HG02678 (cell line): ENCODE results near the gene MACROD2.
"Not testable (repeated sequence)": the region's sequence is repeated elsewhere in the genome, so short reads cannot be mapped to it uniquely, and the experiment has no call there.

Experiments
- ATAC-seq: cut with Tn5 transposase; IDR thresholded peaks from one replicate; pipeline ENCODE4 v1.9.1; 2021; ENCODE audit warnings: mild to moderate bottlenecking, moderate library complexity; ENCODE audit not compliant: unreplicated experiment

MACROD2 gene

GRCh38 chr20:14960831-14961230 lies 965.5 kb downstream of the MACROD2 start:
- ATAC-seq, result no peak

DNA sequence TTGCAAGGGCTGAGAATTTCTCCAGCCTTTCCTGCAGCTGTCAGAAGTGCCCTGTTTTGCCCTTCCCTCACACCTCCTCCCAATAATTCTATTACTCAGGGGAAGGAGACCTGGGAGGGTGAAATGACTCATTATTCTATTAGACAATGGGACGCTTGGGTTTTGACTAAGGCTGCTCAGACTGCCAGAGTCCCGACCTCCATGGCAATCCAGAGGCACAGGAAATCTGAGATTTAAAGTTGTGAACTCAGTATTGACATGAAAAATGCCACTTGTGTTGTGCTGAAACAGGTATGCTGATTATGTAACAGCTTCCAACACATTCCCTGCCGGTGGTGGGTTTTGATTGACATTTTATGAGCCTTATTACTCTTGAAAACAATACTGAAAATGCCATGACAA lies 967.9 kb downstream of the MACROD2 start:
- ATAC-seq, result no peak

- no peak for ATAC-seq
Measured at GRCh38 chr20:14966203-14966602, 970.9 kb downstream of the MACROD2 start.

DNA sequence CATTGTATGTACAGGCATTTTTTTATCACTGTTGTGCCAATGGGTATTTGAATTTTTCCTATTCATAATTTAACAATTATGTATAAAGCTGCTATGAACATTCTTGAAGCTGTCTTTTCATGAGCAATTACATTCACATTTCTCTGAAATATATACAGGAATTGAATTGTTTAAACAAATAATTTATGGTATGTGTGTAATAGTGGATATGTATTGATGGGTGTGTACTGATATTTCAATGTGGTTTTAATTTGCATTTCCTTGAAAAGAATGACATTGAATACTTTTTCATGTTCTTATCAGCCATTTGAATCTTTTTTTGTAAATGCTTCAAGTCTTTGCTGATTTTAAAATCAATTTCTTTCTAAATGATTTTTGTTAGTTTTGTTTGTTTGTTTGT lies 971.5 kb downstream of the MACROD2 start:
- ATAC-seq, result no peak

- no peak for ATAC-seq
Measured at GRCh38 chr20:14972256-14972655, 976.9 kb downstream of the MACROD2 start.

- no peak for ATAC-seq
Measured at GRCh38 chr20:14972690-14973089, 977.4 kb downstream of the MACROD2 start.

DNA sequence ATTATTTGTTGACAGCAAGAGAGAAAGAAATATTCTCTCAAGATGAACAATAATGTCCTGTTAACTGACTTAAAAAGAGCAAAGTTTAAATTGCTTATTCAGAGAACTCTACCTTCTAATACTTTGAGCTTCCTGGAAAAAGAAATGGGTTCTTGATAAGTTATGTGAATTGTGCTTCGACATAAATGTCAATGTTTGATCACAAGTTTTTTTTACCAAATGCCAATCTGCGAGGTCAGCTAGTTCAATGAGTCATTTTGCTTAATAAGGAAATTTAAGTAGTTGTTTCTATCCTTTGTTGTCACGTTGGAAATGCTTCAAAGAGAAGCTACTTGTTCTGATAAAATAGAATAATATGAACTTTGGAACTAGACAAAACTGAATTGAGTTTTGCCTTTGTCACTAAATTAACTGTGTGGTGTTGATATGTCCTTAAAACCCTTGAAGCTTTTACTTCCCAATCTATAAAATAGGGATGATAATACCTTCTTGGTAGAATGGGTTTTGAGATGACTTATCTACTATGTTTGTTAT lies 984.2 kb downstream of the MACROD2 start:
- no peak for ATAC-seq

DNA sequence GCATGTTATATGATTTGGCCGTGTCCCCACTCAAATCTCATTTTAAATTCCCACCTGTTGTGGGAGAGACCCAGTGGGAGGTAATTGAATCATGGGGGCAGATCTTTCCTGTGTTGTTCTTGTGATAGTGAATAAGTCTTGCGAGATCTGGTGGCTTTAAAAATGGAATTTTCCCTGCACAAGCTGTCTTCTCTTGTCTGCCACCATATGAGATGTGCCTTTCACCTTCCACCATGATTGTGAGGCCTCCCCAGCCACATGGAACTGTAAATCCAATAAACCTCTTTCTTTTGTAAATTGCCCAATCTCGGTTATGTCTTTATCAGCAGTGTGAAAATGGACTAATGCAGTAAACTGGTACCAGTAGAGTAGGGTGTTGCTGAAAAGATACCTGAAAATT lies 986.2 kb downstream of the MACROD2 start:
- ATAC-seq, result not testable (repeated sequence)

DNA sequence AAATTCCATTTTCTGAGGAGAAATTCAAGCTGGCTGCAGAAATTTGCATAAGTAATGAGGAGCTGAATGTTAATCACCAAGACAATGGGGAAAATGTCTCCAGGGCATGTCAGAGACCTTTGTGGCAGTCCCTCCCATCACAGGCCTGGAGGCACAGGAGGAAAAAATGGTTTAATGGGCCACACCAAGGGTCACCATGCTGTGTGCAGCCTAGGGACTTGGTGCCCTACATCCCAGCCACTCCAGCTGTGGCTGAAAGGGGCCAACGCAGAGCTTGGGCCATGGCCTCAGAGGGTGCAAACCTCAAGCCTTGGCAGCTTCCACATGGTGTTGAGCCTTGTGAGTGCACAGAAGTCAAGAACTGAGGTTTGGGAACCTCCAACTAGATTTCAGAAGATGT lies 987.0 kb downstream of the MACROD2 start:
- ATAC-seq, result not testable (repeated sequence)

GRCh38 chr20:14984305-14984704 lies 989.0 kb downstream of the MACROD2 start:
- no peak for ATAC-seq

GRCh38 chr20:14984768-14985622 lies 989.7 kb downstream of the MACROD2 start:
- no peak for ATAC-seq

- ATAC-seq, result no peak
Measured at GRCh38 chr20:14986026-14986655, 990.8 kb downstream of the MACROD2 start.

DNA sequence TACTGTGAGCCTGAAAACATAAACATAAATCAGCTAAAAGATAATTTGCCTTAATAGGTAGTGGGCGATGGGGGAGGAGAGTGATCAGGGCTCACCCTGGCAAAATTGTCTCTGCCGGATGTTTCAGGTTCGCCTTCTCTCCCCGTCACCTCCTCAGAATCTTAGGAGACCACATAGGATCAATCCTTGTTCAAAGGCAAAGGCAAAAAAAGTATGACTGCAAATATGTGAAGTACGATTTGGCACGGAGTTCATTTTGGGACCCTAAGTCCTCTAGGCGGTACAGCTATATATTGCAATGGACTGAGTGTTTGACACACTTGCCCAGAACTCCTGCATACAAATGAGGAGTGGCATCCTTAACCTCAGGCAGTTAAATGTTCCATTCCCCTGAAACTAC lies 991.3 kb downstream of the MACROD2 start:
- ATAC-seq, result no peak

GRCh38 chr20:14989535-14990290 lies 994.4 kb downstream of the MACROD2 start:
- ATAC-seq, result no peak

DNA sequence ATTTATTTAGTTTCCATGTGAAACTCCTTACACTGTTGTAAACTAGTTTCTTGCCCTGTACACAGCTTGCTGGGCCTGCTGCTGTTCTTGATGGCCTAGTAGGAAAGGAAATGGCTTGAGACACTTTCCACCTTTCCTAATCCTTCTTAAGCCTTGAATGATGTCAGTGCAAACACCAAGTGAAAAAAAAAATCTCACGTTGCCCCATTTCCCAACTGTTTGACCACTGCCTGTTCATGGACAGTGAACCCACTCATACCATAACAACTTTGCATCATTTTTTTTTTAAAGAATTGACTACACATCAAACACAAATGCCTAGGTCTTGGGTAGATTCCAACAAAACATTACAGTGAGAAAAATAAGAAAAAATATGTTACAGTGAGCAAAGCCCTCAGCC lies 995.7 kb downstream of the MACROD2 start:
- ATAC-seq, result no peak

GRCh38 chr20:14992153-14992552 lies 996.8 kb downstream of the MACROD2 start:
- ATAC-seq, result no peak

GRCh38 chr20:14992961-14993360 lies 997.6 kb downstream of the MACROD2 start:
- no peak for ATAC-seq

GRCh38 chr20:14996883-14997672 lies 1001.8 kb downstream of the MACROD2 start:
- no peak for ATAC-seq

- ATAC-seq, result no peak
Measured at GRCh38 chr20:14997791-14998190, 1002.5 kb downstream of the MACROD2 start.

- no peak for ATAC-seq
Measured at GRCh38 chr20:15005300-15005986, 1010.1 kb downstream of the MACROD2 start.
